Measurements from ENCODE around the gene BICD1.

Gene BICD1

GRCh38 chr12:32285489-32285888, 178.8 kb downstream of the BICD1 start:
- no peak for DNase-seq

GRCh38 chr12:32290411-32290810, 183.8 kb downstream of the BICD1 start:
- no peak for DNase-seq

GRCh38 chr12:32292151-32292550, 185.5 kb downstream of the BICD1 start:
- DNase-seq = no peak

GRCh38 chr12:32293808-32294419, 187.3 kb downstream of the BICD1 start:
- no peak for DNase-seq

GRCh38 chr12:32296567-32296966, 189.9 kb downstream of the BICD1 start:
- DNase-seq = no peak

- DNase-seq = no peak
Observed at GRCh38 chr12:32298917-32299316, 192.3 kb downstream of the BICD1 start.

- DNase-seq = no peak
Observed at GRCh38 chr12:32301216-32301615, 194.6 kb downstream of the BICD1 start.

GRCh38 chr12:32302218-32303173, 195.8 kb downstream of the BICD1 start:
- DNase-seq = no peak

- DNase-seq = no peak
Observed at GRCh38 chr12:32303174-32303549, 196.5 kb downstream of the BICD1 start.

- no peak for DNase-seq
Observed at GRCh38 chr12:32305163-32305562, 198.5 kb downstream of the BICD1 start.

GRCh38 chr12:32307326-32307725, 200.7 kb downstream of the BICD1 start:
- DNase-seq = no peak

- no peak for DNase-seq
Observed at GRCh38 chr12:32309811-32310736, 203.4 kb downstream of the BICD1 start.

- DNase-seq = peak; percentile 41
Observed at GRCh38 chr12:32312049-32312670, 205.5 kb downstream of the BICD1 start.

GRCh38 chr12:32322354-32322753, 215.7 kb downstream of the BICD1 start:
- DNase-seq = no peak

- no peak for DNase-seq
Observed at GRCh38 chr12:32331133-32331532, 224.5 kb downstream of the BICD1 start.

GRCh38 chr12:32332446-32332845, 225.8 kb downstream of the BICD1 start:
- DNase-seq = no peak

- DNase-seq = no peak
Observed at GRCh38 chr12:32334371-32334777, 227.7 kb downstream of the BICD1 start.

GRCh38 chr12:32336261-32336660, 229.6 kb downstream of the BICD1 start:
- DNase-seq = no peak

GRCh38 chr12:32343496-32343895, 236.8 kb downstream of the BICD1 start:
- no peak for DNase-seq

- no peak for DNase-seq
Observed at GRCh38 chr12:32344047-32344446, 237.4 kb downstream of the BICD1 start.

- DNase-seq = no peak
Observed at GRCh38 chr12:32353540-32353939, 246.9 kb downstream of the BICD1 start.

- no peak for DNase-seq
Observed at GRCh38 chr12:32357601-32358249, 251.1 kb downstream of the BICD1 start.

All from NCI-H2107 (cell line).